Astrocyte of the hippocampus (primary cell): ENCODE results near the gene WFIKKN1.

Experiments used
- DNase-seq: peaks from one replicate; pipeline ENCODE4 v3.0.0; 2011; ENCODE audit warnings: low read depth, low spot score

WFIKKN1 gene

DNA sequence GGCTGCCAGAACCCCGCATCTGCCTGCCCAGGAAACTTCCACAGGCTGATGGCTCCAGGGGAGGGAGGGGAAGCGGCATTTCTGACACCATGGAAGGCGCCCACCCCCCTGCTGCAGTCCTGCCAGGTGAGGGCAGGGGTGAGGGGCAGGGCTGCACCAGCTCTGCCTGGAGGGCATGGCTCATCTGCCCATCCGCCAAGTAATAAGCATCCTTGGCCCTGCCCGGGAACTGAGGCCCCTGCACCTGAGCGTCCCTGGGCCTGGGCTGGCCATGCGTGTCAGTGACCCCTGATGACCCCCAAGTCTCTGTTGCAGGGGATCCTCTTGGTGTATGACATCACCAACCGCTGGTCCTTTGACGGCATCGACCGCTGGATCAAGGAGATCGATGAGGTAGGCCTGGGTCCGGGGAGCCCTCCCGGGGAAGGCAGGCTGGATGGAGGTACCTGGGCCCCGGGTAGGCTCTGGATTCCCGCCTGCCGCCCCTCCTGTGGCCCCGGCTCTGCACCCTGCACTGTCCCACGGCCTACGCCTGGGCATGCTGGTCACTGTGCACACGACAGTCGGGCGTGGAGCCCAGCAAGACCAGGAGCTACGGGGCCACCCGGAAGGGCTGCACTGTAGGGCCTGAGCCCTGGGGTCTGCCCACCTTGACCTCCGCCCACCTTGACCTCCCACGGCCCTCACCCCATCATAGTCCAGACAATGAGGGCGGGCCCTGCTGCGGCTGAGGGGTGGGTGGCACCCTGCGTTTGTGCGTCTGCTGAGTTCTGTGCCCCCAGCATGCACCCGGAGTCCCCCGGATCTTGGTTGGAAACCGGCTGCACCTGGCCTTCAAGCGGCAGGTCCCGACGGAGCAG is 5.4 kb upstream of the WFIKKN1 start:
- DNase-seq: no peak

DNA sequence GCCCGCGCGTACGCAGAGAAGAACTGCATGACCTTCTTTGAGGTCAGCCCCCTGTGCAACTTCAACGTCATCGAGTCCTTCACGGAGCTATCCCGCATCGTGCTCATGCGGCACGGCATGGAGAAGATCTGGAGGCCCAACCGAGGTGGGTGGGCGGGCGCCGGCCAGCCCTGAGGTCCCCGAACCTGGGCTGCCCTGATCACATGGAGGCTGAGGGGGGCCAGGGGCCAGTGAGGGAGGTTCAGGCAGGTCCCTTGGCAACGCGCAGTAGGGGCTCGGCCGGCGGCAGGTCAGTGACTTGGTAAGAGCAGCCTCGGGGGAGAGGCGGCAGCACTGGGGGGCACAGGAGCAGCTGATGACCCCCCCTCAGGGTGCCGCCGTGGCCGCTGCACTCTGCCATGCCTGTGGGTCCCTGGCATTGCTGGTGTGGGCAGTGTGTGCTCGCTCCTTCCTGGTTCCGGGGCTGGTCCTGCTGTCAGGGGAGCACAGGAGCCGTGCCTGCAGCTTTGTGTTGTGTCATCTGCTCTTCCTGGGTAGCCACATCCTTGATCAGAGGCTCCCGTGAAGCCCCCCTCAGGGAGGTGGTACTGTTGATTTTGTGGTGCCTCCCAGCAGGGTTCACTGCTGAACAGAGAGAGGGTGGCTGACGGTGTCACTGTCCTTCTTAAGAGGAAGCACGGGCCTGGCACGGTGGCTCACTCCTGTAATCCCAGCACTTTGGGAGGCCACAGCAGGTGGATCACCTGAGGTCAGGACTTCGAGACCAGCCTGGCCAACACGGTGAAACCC is 4.6 kb upstream of the WFIKKN1 start:
- DNase-seq: no peak

- peak; percentile 97 for DNase-seq
These were observed 3.9 kb upstream of the WFIKKN1 start for GRCh38 chr16:626787-627453.

GRCh38 chr16:627454-628239 is 3.1 kb upstream of the WFIKKN1 start:
- no peak for DNase-seq

GRCh38 chr16:628321-629061 is 2.3 kb upstream of the WFIKKN1 start:
- no peak for DNase-seq

DNA sequence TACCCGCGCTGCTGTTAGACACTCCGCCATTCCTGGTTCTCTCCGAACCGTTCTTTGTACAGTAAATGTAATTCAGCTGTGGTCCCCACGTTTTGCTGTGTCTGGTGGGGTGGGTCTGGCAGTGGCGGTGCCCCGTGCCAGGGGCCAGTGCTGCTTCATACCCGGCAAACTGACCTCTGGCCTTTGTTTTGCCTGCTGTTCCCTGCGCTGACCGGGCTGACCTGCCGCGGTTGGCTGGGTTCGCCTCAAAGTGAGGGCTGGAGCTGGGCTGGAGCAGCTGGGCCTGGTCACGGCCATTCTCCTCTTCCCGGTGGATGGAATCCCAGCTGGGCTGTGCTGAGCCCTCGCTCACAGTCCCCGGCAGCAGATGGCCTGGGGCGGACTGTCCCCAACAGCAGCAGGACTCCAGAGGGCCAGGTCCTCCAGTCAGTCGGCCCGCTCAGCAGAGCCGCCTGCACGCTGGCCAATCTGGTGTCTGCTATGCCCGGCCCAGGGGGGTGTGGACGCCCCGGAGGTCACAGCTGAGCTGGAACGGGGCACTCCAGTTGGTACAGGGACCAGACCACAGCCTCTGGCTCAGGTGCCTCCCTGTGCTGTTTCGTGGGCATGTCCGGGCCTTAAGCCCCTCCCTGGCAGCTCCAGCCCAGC is 1.5 kb upstream of the WFIKKN1 start:
- no peak for DNase-seq

DNA sequence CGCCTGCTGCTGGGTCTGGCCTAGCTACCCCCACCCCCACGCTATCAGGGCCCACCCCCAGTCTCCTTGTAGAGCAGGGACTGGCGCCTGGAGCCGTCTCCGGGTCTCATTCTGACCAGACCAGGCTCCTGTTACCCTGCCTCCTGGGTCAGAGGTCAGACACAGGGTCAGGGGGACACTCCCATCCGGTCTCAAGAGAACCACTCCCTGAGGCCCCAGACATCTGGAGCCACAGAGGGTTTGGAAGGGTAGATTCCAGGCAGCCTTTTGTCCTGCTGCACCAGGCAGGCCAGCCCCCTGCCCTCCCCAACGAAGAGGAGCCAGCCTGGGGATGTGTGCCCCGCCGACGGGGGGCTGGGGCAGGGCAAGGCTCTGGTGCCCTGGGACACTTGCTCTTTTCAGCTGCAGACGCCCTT is 944 bp upstream of the WFIKKN1 start:
- DNase-seq: no peak

- no peak for DNase-seq
These were observed 453 bp upstream of the WFIKKN1 start for GRCh38 chr16:630249-630814.

GRCh38 chr16:631808-632358 is 1.1 kb downstream of the WFIKKN1 start:
- DNase-seq: no peak

- DNase-seq: no peak
These were observed 1.9 kb downstream of the WFIKKN1 start for GRCh38 chr16:632486-633335.

GRCh38 chr16:633336-634050 is 2.7 kb downstream of the WFIKKN1 start:
- DNase-seq: no peak

- no peak for DNase-seq
These were observed 3.4 kb downstream of the WFIKKN1 start for GRCh38 chr16:634051-634670.

DNA sequence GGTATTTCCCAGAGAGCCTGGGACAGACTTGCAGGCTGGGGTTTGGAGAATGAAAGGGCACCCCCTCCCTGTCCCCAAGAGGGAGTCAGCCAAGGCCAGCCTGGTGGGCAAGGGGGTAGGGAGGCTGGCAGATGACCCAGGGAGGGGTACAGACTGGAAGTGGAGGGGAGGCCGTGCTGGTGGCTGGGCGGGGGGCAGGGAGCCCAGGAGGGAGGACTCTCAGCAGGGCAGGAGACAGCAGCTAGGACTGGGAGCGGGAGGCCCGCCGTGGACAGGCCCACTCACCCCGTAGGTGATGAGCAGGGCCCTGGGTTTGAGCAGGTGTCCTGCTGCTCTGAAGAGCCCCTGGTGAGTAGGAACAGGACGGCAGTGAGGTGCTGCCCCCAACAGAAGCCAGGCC is 4.2 kb downstream of the WFIKKN1 start:
- no peak for DNase-seq

DNA sequence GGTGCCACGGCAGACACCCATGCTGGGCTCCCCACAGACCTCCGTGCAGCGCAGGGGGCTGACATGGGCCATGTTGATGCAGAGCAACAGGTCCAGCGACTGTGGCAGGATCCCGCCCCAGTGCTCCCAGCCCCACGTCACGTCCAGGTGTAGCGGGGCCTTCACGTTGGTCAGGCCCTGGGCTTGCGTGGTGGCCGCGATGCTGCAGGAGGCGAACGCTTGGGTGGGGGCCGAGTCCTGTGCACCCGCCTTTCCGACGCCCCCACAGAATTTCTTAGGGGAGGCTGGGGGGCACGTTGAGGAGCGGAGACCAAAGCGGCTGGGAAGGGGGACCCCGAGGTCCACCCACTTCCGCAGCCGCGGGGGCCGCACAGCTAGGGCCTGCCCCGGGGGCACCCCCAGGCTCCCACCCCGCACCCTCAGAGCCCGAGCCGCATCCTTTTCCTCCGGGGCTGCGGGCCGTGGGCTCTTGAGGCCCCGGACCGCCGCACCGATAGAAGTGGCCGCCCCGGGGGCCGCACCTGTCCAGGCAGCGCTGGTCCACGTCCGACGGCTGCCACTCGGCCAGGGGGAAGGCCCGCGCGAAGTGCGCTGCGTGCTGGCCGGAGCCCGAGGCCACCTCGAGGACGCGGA is 4.9 kb downstream of the WFIKKN1 start:
- no peak for DNase-seq

GRCh38 chr16:636206-637080 is 5.7 kb downstream of the WFIKKN1 start, which contains the start of gene METTL26:
Gene METTL26, minus strand, starts transcription at chr16:636305. Its CDS starts 15 bp downstream, at chr16:636290.
- peak; percentile 97 for DNase-seq
